GM21390 (cell line): ENCODE measurements around the gene CALM3.

Experiments used
- ATAC-seq: cut with Tn5 transposase; IDR thresholded peaks from one replicate; pipeline ENCODE4 v1.9.1; 2021; ENCODE audit not compliant: unreplicated experiment

Gene CALM3

GRCh38 chr19:46599716-46600373 lies 1.3 kb upstream of the CALM3 start:
- ATAC-seq, result no peak

- ATAC-seq, result peak; percentile 72
Measured at GRCh38 chr19:46600384-46601317, 479 bp upstream of the CALM3 start.

- no peak for ATAC-seq
Measured at GRCh38 chr19:46602392-46603194, 1.5 kb downstream of the CALM3 start.

GRCh38 chr19:46603195-46603637 lies 2.1 kb downstream of the CALM3 start:
- no peak for ATAC-seq

- no peak for ATAC-seq
Measured at GRCh38 chr19:46603752-46604231, 2.7 kb downstream of the CALM3 start.

- no peak for ATAC-seq
Measured at GRCh38 chr19:46604781-46605355, 3.7 kb downstream of the CALM3 start.

- no peak for ATAC-seq
Measured at GRCh38 chr19:46605356-46605821, 4.3 kb downstream of the CALM3 start.

GRCh38 chr19:46606019-46606418 lies 4.9 kb downstream of the CALM3 start:
- ATAC-seq, result no peak

- no peak for ATAC-seq
Measured at GRCh38 chr19:46606681-46607447, 5.7 kb downstream of the CALM3 start.

- no peak for ATAC-seq
Measured at GRCh38 chr19:46607448-46607841, 6.3 kb downstream of the CALM3 start.

- no peak for ATAC-seq
Measured at GRCh38 chr19:46608178-46608577, 7.0 kb downstream of the CALM3 start.

- no peak for ATAC-seq
Measured at GRCh38 chr19:46608581-46609345, 7.6 kb downstream of the CALM3 start.

GRCh38 chr19:46609511-46610412 lies 8.6 kb downstream of the CALM3 start:
- no peak for ATAC-seq

- no peak for ATAC-seq
Measured at GRCh38 chr19:46610413-46610775, 9.3 kb downstream of the CALM3 start.

GRCh38 chr19:46610851-46611770 lies 10.0 kb downstream of the CALM3 start:
- no peak for ATAC-seq

GRCh38 chr19:46611776-46612175 lies 10.6 kb downstream of the CALM3 start:
- no peak for ATAC-seq

GRCh38 chr19:46613525-46613924 lies 12.4 kb downstream of the CALM3 start:
- ATAC-seq, result no peak
